Heart left ventricle (tissue), 13 donors: ENCODE measurements around the gene KDELR1.

Experiments used
- CTCF ChIP-seq, 12 donors: fragments of 200-600 bp; sonication (generic) in 4 of 12; IDR thresholded peaks; one replicate each; pipeline versions ENCODE4 v1.5.0 to v1.8.0; 2018 to 2022; ENCODE audit warnings: antibody characterized with exemption in 12 of 12, mild to moderate bottlenecking in 5 of 12
- POLR2A ChIP-seq, 2 donors: fragments of 450-650 bp; IDR thresholded peaks; one replicate each; pipeline ENCODE4 v1.6.1; 2017; ENCODE audit warnings: antibody characterized with exemption in 2 of 2, mild to moderate bottlenecking in 2 of 2, moderate library complexity in 2 of 2
- donor health status: ischemic (EF 13 %, LVEDD 7.1; RV severe dilation, severe dysfunction).
- donor health status: DM: no; HTN: yes; CAD: no.
- donor health status: DM: no; HTN: no; CAD: no.
- donor health status: ischemic (EF 25% LVEDD 6.9; RV normal size, moderate dysfunction).
- donor health status: ischemic (EF 25% LVEDD 5.7; RV mildly dilated, moderate dysfunction).
- donor health status: ischemic (EF 35%, LVEDD 5.7; RV mildly dilated, moderate dysfunction).
- donor health status: nonischemic (EF 11% LVEDD 7.7; RV severe dilation, severe dysfunction).
- donor health status: DM: yes; HTN: yes; CAD: no.
- donor health status: PGD.
- donor health status: ischemic (EF 29% LVEDD 5.4; RV normal size, mild dysfunction).
- donor health status: nonischemic (EF 23%, LVEDD 6.1; RV moderate dilation, normal function).

- peak; percentile 72 to 96 (median 87) for TF ChIP-seq CTCF (IDR thresholded peaks at IDR 0.05)
- TF ChIP-seq POLR2A (IDR thresholded peaks at IDR 0.05): no peak
Observed at GRCh38 chr19:48333467-48334384, 57.6 kb downstream of the KDELR1 start.
